Stimulated activated naive CD4-positive, alpha-beta T cell (primary cell): ENCODE data around the gene MYL6B.
"Not testable (repeated sequence)": the region's sequence is repeated elsewhere in the genome, so short reads cannot be mapped to it uniquely, and the experiment has no call there.

Experiments used
- DNase-seq, 6 experiments: peaks; one replicate each; lab custom pipeline; 2025; lab: John Stamatoyannopoulos, UW

Gene MYL6B

DNA sequence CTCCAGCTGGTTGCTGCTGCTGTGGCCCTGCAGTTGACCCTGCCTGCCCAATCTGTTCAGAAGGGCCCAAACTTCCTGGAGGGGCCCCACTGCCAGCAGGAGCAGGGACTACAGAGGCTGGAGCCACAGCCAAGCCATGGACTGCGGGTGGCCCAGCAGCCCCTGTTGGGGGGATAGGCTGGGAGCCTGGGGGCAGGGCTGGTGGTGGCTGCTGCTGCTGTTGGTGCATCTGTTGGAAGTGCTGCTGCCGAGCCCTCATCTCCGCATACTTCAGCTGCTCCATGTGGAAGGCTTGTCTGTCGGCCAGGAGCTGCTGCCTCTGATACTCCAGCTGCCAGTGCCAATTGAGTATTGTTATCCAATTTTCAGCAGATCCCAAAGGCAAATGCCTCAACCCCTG, 13.0 kb downstream of the MYL6B start:
- DNase-seq: no peak

DNA sequence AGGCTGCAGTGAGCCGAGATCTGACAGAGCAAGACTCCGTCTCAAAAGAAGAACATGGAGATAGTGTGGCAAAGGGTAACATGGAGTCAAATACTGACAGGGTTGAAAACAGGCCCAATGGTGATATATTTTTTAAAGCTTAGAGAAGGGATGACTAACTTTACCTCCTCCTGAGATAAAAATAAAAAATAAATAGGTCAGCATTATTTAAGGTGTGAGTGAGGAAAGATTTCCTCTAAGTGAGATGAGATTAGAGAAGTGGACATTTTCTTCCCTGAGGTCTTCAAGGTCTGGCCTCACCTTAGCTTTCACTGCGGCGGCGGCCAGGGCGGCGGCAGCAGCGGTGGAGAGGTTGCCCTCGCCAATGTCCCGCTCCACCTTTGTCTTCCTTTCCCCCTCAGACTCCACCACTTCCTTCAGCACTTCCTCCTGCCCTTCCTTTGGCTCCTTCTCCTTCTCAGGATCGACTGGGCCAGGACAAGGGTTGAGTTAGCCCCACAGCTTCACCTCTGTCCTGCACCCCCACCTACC, 16.9 kb downstream of the MYL6B start:
- DNase-seq: no peak

DNA sequence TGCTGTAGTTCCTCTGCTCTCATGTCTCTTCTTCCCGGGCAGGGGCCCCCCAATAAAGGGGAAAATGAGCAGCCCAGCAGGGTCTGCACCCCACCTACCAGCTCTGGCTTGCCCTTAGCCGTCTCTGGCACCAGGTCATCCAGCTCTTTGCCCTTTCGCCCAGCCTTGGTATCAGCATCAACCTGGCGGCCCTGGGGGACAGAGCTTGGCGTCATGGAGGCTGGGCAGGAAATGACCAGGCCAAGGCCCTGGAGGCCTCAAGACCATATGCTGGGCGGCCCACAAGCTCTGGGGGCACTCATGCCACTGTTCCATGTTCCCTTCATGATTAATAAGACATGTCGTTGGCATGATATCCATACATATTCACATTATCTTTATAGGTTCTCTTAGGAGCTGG, 20.5 kb downstream of the MYL6B start:
- DNase-seq: no peak

DNA sequence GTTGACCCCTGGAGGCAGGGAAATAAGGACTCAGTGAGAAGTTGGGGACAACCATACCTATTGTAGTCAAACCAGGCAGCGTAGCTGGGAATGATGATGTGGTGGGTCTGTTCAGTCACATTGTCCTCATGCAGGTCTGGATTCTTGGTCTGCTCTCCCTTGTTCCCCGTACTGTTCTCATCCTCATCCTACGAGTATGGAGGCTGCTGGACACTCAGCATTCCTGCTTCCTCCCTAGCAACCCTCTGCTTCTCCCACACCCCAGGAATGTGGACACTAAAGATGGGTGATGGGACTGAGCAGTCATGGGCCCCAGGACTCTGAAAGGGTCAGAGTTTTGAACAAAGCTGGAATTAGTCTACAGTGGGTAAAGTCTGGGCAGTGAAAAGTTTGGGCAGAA, 26.0 kb downstream of the MYL6B start:
- no peak for DNase-seq

DNA sequence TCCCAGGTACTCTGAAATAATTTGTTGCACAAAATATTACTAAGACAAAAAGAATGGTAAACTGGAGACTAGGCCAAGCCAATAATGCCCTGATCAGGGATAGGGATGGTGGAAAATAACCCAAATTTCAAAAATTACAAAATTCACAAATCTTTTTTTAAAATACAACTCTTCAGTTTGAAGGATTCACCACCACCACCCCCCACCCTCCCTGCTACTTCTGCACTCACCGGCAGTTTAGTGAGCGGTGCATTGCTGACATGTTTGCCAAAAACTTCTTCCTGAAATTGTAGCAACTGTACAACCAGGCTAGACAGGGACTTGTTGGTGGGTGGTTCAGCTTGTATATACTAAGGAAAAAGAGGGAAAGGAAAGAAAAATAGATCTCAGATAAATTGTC, 34.6 kb downstream of the MYL6B start:
- DNase-seq: no peak

DNA sequence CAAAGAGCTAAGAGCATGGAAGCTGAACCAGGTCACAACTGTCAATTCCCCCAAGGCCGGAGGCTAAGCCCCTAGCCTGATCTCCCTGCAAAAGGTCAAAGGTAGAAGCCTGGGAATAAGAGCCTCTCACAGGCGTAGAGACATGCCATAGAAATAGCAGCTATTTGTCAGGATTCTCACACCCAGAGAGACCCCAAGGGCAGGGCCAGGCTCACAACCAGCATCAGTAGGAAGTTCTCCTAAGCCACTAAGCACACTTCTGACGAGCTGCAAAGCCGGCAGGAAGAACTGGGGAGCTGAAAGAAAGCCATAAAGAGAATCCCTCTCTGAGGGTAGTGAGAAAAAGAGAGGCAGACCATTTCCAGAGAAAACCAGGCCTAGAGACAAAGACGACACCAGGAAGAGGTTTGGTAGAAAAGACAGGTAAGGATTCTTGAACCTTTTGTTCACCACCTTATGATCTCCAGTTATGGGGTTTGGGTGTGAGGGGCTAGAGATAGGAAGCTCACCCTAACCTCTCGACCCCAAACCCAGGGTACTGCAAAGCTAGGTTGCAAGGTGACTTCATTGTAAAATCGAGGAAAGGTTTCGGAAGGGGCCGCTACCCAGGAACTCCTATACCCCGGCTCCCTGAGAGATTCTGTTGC, 35.9 kb downstream of the MYL6B start:
- DNase-seq: peak in 1 of 6 experiments; percentile 21

DNA sequence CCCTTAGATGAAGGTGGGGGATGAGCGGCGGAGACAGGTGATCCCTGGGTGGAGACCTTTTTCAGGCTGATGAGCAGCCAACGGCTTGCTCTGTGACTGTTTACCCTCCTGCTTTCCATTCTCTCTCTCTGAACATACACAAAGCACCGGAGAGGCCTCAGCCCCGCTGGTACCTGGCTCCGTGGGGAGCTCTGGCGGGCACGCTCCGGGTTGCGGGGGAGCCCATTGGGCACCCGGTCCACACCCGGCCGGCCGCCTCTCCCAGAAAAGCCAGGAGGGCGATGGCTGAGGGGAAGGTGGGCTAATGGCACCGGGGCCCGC, 36.4 kb downstream of the MYL6B start:
- peak in 2 of 6 experiments; percentile 42 to 49 for DNase-seq

DNA sequence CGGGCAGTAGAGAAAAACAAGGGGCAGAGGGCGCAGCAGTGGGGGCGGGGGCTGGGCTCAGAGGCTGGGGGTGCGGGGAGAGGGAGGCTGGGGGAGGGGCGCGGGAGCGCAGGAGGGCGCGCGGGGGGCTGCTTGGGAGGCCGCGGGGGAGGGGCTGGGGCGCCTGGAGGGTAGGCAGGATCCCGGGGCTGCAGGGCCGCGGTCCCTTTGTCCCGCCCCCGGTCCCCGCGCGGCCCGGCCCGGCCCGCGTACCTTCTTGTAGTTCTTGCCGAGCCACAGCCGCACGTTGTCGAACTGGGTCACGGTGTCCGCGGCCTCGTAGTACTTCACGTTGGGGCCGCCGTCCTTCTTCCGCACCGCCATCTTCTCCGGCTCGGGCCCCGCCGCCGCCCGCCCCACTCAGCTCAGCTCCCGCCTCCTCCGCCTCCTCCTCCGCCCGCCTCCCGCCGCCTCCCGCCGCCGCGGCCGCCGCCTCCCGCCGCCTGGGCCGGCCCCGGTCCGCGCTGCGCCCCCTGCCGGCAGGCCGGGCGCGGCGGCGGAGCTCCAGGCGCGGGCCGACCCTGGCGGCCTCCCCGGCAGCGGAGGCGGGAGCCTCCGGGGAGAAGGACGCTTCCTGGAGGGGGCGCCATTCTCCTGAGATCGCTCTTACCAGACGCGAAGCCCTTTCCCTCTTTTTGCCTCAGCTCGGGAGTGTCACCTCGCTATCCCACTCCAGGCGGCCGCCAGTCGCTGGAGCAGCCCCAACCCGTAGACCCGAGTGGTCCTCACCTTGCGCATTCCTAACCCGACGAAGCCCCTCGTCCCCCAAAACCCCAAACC, 36.9 kb downstream of the MYL6B start, which contains the start of gene SMARCC2:
SMARCC2 (minus strand) TSS at position 385 of the 819 bp plus-strand sequence; CDS start at position 363, 22 bp downstream.
- DNase-seq: peak; percentile 72 to 83 (median 77)

DNA sequence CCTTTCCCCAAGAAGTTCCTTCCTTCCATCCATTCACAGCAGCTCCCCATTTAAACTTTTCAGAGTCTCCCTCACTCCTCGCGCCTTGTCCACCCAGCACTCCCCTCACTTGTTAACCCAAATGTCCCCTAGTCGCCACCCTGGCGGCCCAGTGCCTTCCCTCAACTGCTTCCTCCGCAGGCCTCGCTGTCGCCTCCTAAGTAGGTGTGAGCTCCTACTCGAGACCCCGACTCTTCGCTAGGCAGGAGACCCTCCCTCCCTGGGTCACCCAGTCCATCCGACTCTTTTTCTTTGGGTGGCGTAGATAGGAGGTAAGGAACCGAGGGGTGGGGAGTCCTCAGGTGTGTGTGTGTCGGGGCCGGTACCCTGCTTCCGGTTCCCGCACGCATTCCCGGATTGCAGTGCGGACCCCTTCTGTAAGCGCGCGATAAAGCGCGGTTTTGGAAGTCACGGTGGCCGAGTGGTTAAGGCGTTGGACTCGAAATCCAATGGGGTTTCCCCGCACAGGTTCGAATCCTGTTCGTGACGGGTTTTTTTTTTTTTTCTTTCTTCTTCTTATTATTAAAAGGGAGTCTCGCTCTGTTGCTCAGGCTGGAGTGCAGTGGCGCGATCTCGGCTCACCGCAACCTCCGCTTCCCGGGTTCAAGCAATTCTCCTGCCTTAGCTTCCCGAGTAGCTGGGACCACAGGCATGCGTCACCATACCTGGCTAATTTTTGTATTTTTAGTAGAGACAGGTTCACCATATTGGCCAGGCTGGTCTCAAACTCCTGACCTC, 37.7 kb downstream of the MYL6B start:
- DNase-seq: peak; percentile 55 to 79 (median 70)

DNA sequence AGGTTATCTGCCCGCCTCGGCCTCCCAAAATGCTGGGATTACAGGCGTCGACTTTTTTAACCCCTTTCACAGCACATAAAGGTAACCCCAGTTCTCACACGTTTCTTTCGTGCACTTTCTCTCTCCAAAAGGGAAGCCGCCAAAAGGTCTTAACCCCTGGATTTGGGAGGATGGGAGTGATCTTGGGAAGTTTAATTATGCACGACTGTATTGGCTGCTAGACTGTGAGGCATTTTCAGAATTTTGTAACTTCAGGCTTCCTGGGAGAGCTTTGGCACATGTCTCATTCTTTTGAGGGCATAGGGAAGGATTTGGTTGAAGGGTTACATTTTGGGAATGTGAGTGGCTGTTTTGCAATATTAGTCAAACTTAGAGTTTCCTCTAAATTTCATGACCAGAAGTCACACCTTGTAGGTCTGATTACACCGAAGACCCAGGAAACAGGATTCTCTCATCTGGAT, 38.3 kb downstream of the MYL6B start:
- no peak for DNase-seq

DNA sequence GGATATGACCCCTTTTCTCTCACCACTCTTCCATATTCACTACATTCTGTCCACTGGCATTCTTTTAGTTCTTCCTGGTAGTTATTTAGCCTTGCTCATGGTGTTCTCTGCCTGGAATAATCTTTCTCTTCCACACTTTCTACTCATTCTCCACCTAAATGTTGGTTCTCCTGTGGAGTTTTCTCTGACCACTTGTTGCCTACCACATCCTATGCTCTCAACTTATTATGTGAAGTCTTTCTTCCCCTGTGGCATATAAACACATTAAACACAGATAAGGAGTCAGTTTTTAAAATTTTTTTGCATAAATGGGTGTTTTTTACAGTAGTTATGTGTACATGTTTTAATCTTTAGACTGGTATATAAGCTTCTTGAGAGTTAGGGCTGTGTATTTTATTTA, 40.2 kb downstream of the MYL6B start:
- DNase-seq: no peak

DNA sequence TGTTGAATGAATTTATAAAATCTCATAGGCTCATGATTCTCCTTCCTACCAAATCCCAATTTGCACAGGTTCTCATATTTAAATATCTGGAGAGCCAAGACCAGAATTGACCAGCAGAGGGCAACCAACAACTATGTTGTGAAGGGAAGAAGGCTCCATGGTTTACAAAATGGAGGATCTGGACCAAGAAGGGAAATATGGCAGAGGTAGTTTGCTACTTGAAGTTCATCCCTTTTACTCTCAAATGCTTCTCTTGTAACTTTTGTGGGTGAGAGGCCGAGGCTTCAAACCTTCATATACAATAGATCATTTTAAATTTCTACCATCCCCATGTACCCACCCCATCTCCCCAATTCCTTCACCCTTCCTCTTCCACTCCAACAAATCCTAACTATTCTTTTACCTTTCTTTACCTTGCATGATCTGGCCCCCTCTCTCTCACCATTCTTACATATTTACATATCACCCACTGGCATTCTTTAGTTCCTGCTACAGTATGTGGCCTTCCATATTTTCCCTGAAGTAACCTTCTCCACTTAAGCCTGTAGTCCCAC, 40.7 kb downstream of the MYL6B start:
- peak; percentile 17 to 77 (median 64) for DNase-seq

DNA sequence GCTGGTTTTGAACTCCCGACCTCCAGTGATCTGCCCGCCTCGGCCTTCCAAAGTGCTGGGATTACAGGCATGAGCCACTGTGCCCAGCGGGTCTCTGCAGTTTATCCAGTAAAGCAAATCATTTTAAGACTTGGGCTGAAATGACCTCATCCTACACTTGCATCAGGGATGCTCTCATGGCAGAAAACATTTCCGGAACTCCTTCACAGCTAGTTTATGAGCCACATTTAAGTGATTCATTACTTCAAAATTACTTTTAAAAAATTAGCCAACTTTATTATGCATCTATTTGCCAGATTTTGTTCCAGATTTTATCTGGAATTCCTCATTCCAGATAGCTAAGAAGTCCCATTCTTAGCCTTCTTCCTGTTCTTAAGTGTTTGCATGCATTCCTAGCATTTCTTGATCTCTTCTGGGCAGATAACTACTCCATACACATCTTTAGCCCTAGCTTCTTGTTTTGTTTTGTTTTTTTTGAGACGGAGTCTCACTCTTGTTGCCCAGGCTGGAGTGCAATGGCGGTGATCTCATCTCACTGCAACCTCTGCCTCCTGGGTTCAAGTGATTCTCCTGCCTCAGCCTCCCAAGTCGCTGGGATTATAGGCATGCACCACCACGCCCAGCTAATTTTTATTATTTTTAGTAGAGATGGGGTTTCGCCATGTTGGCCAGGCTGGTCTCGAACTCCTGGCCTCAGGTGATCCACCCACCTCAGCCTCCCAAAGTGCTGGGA, 44.6 kb downstream of the MYL6B start:
- not testable (repeated sequence) for DNase-seq

DNA sequence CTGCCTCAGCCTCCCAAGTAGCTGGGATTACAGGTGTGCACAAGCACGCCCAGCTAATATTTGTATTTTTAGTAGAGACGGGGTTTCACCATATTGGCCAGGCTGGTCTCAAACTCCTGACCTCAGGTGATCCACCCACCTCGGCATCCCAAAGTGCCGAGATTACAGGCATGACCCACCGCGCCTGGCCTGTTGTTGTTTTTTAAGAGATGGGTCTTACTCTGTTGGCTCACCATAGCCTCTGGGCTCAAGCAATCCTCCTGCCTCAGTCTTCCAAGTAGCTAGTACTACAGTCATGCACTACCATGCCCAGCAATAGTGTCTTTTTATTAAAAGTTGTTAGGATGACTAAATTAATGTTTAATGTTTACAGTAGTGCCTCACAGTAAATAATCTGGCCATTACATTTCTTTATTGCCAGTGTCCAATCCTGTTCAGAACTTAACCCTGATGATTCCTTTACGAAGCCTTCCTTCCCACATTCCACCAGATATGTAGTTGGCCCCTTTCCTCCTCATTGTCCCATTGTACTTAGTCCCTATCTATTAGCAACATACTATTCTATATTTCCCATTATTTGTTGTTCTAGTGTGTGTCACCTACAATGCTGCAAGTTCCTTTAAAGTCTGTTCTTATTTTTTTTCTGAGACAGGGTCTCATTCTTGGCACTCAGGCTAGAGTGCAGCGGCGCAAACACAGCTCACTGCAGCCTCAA, 45.7 kb downstream of the MYL6B start:
- DNase-seq: no peak

DNA sequence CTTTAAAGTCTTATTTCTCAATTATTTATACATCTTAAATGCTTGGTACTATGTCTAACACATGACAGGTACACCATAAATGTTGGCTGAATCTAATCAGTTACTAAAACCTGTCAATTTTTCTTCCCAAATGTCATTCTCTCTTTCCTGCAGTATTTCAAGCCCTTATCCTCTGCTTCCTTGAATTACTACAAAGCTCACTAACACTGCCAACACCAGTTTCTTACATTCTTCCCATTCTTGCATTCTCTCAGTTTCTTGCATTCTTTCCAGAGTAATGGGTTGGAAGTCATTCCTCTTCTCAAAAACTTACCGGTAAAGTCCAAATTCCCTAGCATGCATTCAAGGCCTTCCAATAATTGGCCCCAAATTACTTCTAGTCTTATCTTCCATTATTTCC, 46.4 kb downstream of the MYL6B start:
- no peak for DNase-seq

DNA sequence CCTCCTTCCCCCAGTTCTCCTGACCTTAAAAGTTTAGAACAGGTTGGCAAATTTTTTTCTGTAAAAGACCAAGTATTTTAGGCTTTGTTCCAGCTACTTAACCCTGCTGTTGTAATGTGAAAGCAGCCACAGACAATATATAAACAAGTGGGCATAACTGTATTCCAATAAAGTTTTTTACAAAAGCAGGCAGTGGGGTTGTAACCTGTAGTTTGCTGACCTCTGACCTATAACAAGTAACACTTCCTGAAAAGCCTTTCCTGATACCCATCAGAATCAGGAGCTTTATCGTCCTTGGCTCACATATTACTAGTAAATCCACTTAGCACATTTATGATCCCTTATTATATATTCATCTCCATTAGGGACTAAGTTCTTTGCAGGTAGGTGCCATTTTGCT, 50.0 kb downstream of the MYL6B start:
- DNase-seq: no peak

DNA sequence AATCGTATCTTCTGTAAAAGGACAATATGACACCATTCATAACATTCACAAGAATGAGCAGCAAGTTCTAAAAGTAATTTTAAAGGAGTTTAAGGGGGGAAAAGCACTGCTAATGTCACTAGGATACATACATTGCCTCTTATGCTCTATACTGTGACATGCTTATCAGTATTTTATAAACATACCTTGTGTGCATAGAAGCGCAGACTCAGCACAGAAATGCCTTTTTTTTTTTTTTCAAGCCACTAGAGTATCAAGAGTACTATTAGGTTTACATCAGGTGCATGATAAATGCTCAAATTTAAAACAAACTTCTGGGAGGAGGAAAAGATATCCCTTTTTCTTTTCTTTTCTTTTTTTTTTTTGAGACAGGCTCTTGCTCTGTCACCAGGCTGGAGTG, 50.5 kb downstream of the MYL6B start:
- DNase-seq: no peak

DNA sequence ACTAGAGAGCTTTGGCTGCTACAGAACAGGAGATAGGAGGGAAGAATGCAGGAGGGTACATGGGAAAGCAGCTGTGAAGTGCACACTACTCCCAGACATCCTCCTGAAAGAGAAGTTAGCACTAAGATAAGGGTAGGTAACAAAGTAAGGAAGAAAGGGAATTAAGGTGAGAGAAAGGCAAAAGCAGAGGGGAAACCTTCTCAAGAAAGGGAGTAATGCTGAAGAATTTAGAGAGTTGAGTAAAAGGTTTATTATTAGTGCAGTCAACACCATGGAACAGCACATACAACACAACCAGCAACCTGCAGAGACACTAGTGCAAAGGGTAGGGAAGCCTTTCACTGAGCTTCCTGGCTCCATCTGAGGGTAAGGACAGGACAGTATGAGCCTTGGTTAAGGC, 51.9 kb downstream of the MYL6B start:
- DNase-seq: no peak

DNA sequence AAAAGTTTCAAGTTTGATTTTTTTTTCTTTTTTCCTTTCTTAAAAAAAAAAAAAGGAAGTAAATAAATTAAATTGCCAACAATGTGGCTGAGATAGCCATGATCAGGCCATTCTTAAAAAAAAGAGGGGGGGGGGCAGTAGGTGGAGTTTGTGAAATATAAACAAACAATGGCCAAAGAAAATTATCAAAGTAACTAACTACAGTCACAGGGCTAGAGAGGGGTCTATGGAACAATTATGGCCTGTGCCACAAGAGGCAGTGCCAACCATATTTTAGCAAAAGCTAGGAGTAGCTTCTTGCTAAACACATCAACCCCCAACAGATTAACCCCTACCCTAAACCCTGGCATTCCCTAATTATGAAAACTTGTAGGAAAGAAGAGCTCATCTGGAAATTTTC, 53.1 kb downstream of the MYL6B start:
- DNase-seq: no peak

DNA sequence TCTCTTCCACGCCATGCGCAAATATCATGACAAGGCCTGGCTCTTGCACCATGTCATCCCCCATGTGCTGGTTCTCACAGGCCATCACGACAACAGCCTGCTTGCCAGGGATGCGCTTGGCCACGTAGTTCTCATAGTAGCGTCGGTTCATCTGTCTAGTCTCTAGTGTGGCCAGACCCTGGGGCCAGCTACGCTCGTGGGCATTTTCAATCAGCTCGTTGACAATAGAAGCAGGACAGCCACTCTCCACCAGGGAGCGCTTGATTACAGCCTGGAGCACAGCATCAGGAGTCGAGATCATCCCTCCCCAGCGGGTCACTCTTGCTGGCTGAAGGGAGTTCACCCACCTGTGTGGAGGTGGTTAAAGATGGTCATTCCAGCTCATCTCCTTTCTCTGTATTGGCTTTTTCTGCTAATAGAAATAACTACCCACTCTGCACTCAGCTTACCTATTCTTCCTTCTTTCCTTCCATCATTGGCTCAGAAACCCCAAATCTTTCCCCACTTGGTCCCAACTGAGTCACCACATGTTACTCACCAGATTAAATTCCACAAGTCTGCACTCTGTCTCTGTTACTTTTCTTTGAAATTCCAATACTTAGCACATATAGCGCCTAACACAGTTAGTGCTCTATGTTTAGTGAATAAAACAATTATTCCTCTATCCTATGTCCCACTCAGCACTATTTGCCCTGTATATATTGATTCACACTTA, 54.2 kb downstream of the MYL6B start:
- peak in 4 of 6 experiments; percentile 3 to 28 (median 11) for DNase-seq
